ENCODE measurements around the gene KRTAP25-1.

KRTAP25-1 gene

DNA sequence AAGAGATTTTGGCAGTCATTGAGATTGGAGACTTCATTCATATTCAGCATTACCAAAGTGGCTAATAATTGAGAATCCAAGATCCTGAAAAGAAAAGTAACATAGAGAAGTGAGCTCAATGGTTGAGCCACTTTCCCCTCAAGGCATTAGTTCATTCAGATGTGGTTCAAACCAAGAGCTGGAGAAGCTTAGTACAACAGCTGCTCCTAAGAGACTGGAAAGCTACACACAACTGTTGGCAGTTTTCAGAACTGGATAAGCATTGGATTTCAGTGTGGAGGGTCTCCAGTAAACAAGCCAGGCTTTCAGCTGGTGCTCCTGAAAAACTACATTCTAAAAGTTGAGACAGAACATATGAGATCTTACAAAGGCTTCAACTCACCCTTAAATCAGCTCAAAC is 44.3 kb downstream of the KRTAP25-1 start:
- DNase-seq = no peak

DNA sequence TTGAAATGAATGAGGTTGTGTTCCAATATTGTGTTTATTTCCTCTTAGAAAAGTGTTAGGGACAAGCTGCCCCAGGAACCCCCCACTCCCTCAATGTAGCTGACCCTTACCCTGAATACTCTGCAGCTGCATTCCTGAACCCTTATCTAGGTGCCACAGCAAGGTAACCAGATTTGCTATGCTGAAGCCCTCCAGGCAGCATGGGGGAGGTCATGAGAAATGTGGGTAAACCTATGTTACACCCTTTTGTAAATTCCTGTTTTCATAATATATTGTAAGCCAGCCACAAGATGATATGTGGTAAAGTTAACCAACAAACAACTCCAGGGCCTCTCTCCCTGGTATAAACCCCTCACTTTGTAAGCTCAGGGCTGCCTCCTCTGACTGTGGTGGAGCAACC is 45.6 kb downstream of the KRTAP25-1 start:
- no peak for DNase-seq

DNA sequence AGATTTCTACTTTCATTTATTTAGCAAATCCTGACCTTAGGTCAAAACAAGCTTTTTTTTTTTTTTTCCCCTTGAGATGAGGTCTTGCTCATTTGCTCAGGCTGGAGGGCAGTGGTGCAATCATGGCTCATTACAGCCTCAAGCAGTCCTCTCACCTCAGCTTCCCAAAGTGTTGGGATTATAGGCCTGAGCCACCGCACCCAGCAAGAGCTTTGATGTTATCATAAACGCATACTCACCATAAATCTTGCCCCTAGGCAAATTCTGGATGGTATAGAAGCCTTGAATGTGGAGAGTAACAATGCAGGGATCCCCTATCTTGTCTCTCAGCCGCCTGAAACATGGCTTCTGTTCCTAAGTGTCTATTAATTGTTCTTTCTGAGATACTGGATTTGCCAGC is 48.7 kb downstream of the KRTAP25-1 start:
- no peak for DNase-seq
